Suppressor macrophage treated with lipopolysaccharide for 1 hour (primary cell): ENCODE measurements around the gene LSM10.

Source experiments
- DNase-seq, 3 donors: peaks; one replicate each; pipeline ENCODE4 v3.0.0-alpha.2; 2020 to 2022

Gene LSM10

GRCh38 chr1:36406440-36406839 lies 8.7 kb upstream of the LSM10 start:
- no peak for DNase-seq

GRCh38 chr1:36402504-36402890 lies 4.8 kb upstream of the LSM10 start:
- no peak for DNase-seq

- no peak for DNase-seq
Measured at GRCh38 chr1:36401602-36402503, 4.1 kb upstream of the LSM10 start.

- DNase-seq: peak; percentile 91 to 92 (median 91)
Measured at GRCh38 chr1:36400825-36401601, 3.3 kb upstream of the LSM10 start.

- DNase-seq: no peak
Measured at GRCh38 chr1:36400514-36400824, 2.8 kb upstream of the LSM10 start.

GRCh38 chr1:36398370-36398977 lies 766 bp upstream of the LSM10 start:
- no peak for DNase-seq

GRCh38 chr1:36397083-36397377 lies 678 bp downstream of the LSM10 start:
- no peak for DNase-seq

GRCh38 chr1:36396359-36396758 lies 1.3 kb downstream of the LSM10 start:
- no peak for DNase-seq

- no peak for DNase-seq
Measured at GRCh38 chr1:36393686-36394085, 4.0 kb downstream of the LSM10 start.

- no peak for DNase-seq
Measured at GRCh38 chr1:36392836-36393235, 4.9 kb downstream of the LSM10 start.

GRCh38 chr1:36391271-36391670 lies 6.4 kb downstream of the LSM10 start:
- no peak for DNase-seq

- no peak for DNase-seq
Measured at GRCh38 chr1:36390411-36390810, 7.3 kb downstream of the LSM10 start.

GRCh38 chr1:36389999-36390398 lies 7.7 kb downstream of the LSM10 start:
- peak; percentile 70 to 75 (median 75) for DNase-seq

- no peak for DNase-seq
Measured at GRCh38 chr1:36389261-36389660, 8.4 kb downstream of the LSM10 start.

- peak; percentile 90 to 98 (median 96) for DNase-seq
Measured at GRCh38 chr1:36387141-36387949, 10.4 kb downstream of the LSM10 start.

- peak; percentile 98 to 100 (median 100) for DNase-seq
Measured at GRCh38 chr1:36386265-36387140, 11.2 kb downstream of the LSM10 start.

- peak; percentile 99 for DNase-seq
Measured at GRCh38 chr1:36385410-36386264, 12.1 kb downstream of the LSM10 start, which contains the start of gene STK40. Gene STK40 (minus strand): TSS chr1:36385924. CDS start chr1:36361332, 24,592 bp downstream.

- peak; percentile 35 to 55 (median 40) for DNase-seq
Measured at GRCh38 chr1:36384542-36385409, 12.9 kb downstream of the LSM10 start.

- no peak for DNase-seq
Measured at GRCh38 chr1:36383240-36383639, 14.5 kb downstream of the LSM10 start.

GRCh38 chr1:36382669-36383068 lies 15.0 kb downstream of the LSM10 start:
- DNase-seq: no peak
